Tibial nerve (tissue), 4 donors: ENCODE results near the gene C5orf58. TPM values are rescaled to one million over a fixed set of nuclear protein-coding genes. Genes with fewer than 3 reads are reported as not detected.

Source experiments
- DNase-seq, 2 donors: peaks; one replicate each; pipeline ENCODE4 v3.0.0-alpha.2; 2019; ENCODE audit warnings: low spot score in 2 of 2
- H3K27ac ChIP-seq, 4 donors: fragments of 200-600 bp; sonication (generic) in 3 of 4; one replicate each; pipeline ENCODE4 v1.5.1; 2017 to 2019; ENCODE audit warnings: mild to moderate bottlenecking in 1 of 4
- H3K27me3 ChIP-seq, 2 donors: fragments of 200-600 bp; sonication (generic) in 1 of 2; one replicate each; pipeline versions ENCODE4 v1.5.1 to v1.6.0; 2017 to 2019
- H3K36me3 ChIP-seq, 3 donors: fragments of 200-600 bp; sonication (generic); one replicate each; pipeline ENCODE4 v1.5.1; 2018 to 2019
- H3K4me1 ChIP-seq, 4 donors: fragments of 200-600 bp; sonication (generic) in 3 of 4; one replicate each; pipeline ENCODE4 v1.5.1; 2017 to 2019
- H3K4me3 ChIP-seq, 4 donors: fragments of 200-600 bp; sonication (generic) in 3 of 4; one replicate each; pipeline ENCODE4 v1.5.1; 2017 to 2019; ENCODE audit warnings: mild to moderate bottlenecking in 1 of 4, moderate library complexity in 1 of 4
- H3K9me3 ChIP-seq, 4 donors: fragments of 200-600 bp; sonication (generic) in 3 of 4; one replicate each; pipeline ENCODE4 v1.5.1; 2017 to 2019
- CTCF ChIP-seq, 5 experiments: fragments of 200-600 bp in 3 of 5; fragments of 450-650 bp in 2 of 5; sonication (generic) in 3 of 5; IDR thresholded peaks; one replicate each; pipeline ENCODE4 v1.5.1; 2016 to 2019; ENCODE audit warnings: antibody characterized with exemption in 5 of 5, mild to moderate bottlenecking in 3 of 5, moderate library complexity in 2 of 5
- EP300 ChIP-seq, 2 donors: sonication (generic); formaldehyde crosslinking; IDR thresholded peaks; one replicate each; pipeline ENCODE4 v1.6.1; 2017; ENCODE audit warnings: antibody characterized with exemption in 2 of 2, mild to moderate bottlenecking in 1 of 2
- POLR2A ChIP-seq, 2 donors: fragments of 450-650 bp; IDR thresholded peaks; one replicate each; pipeline ENCODE4 v1.6.1; 2017; ENCODE audit warnings: antibody characterized with exemption in 2 of 2, mild to moderate bottlenecking in 2 of 2, moderate library complexity in 2 of 2
- WGBS, 2 donors: methylation state at CpG; one replicate each; pipeline ENCODE4 v1.1.5; 2018; 5-methylcytosine and 5-hydroxymethylcytosine counted together
- total RNA-seq, 4 donors: library from RNA; depleted of rRNA; stranded (reverse); fragments of >200 nt; gene quantifications; one replicate each; pipeline ENCODE4 v1.1.0, GENCODE V29; 2016

C5orf58 gene
- total RNA-seq, 4 donors from 2014 or later, result 1.5 TPM; not detected in 3

GRCh38 chr5:170289121-170289520, 56.3 kb downstream of the C5orf58 start:
- TF ChIP-seq POLR2A (IDR thresholded peaks at IDR 0.05), result no peak
- no peak for TF ChIP-seq EP300 (IDR thresholded peaks at IDR 0.05)
- TF ChIP-seq CTCF (IDR thresholded peaks at IDR 0.05), result no peak
- Histone ChIP-seq H3K36me3 (no peaks in the 10 kb centered on the region), H3K4me1 (peaks cover 0 to 32% (median 12%) of the 10 kb centered on the region in 4 donors), H3K27ac (peak overlapping the region in 2 of 4 donors; percentile 25 to 72), H3K9me3 (peaks cover 0 to 16% (median 0%) of the 10 kb centered on the region in 4 donors), H3K27me3 (no peaks in the 10 kb centered on the region), H3K4me3 (no peak overlapping the region)
- 80 to 93% methylated on average over 3 of the region's 3 CpGs for WGBS, 2 donors
- DNase-seq, result no peak

GRCh38 chr5:170289764-170290163, 57.0 kb downstream of the C5orf58 start:
- Histone ChIP-seq H3K27ac (peak overlapping the region in 3 of 4 donors; percentile 19 to 72 (median 56)), H3K9me3 (peaks cover 0 to 10% (median 0%) of the 10 kb centered on the region in 4 donors), H3K4me1 (peaks cover 0 to 32% (median 12%) of the 10 kb centered on the region in 4 donors), H3K36me3 (no peaks in the 10 kb centered on the region), H3K4me3 (no peak overlapping the region), H3K27me3 (no peaks in the 10 kb centered on the region)
- WGBS, 2 donors, result 45 to 58% methylated on average over 4 of the region's 4 CpGs
- no peak for DNase-seq
- TF ChIP-seq CTCF (IDR thresholded peaks at IDR 0.05) (no peak), EP300 (IDR thresholded peaks at IDR 0.05) (peak in 1 of 2 donors; percentile 47), POLR2A (IDR thresholded peaks at IDR 0.05) (no peak)

- Histone ChIP-seq H3K27me3 (no peaks in the 10 kb centered on the region), H3K27ac (peak overlapping the region in 1 of 4 donors; percentile 19), H3K36me3 (no peaks in the 10 kb centered on the region), H3K4me3 (no peak overlapping the region), H3K9me3 (peaks cover 0 to 8% (median 0%) of the 10 kb centered on the region in 4 donors), H3K4me1 (peaks cover 0 to 32% (median 12%) of the 10 kb centered on the region in 4 donors)
- WGBS, 2 donors, result 82 to 86% methylated on average over 3 of the region's 3 CpGs
- DNase-seq, result no peak
- TF ChIP-seq EP300 (IDR thresholded peaks at IDR 0.05) (no peak), CTCF (IDR thresholded peaks at IDR 0.05) (no peak), POLR2A (IDR thresholded peaks at IDR 0.05) (no peak)
Measured at GRCh38 chr5:170290498-170290897, 57.7 kb downstream of the C5orf58 start.

GRCh38 chr5:170292179-170293104, 59.7 kb downstream of the C5orf58 start:
- Histone ChIP-seq H3K27ac (no peak overlapping the region), H3K36me3 (no peaks in the 10 kb centered on the region), H3K4me1 (peaks cover 0 to 27% (median 12%) of the 10 kb centered on the region in 4 donors), H3K4me3 (no peak overlapping the region), H3K27me3 (no peaks in the 10 kb centered on the region), H3K9me3 (peaks cover 0 to 8% (median 0%) of the 10 kb centered on the region in 4 donors)
- TF ChIP-seq EP300 (IDR thresholded peaks at IDR 0.05) (no peak), POLR2A (IDR thresholded peaks at IDR 0.05) (no peak), CTCF (IDR thresholded peaks at IDR 0.05) (no peak)
- 93 to 94% methylated on average over 4 of the region's 4 CpGs for WGBS, 2 donors
- DNase-seq, result no peak

- Histone ChIP-seq H3K9me3 (peaks cover 0 to 8% (median 0%) of the 10 kb centered on the region in 4 donors), H3K27ac (no peak overlapping the region), H3K4me3 (no peak overlapping the region), H3K27me3 (no peaks in the 10 kb centered on the region), H3K36me3 (no peaks in the 10 kb centered on the region), H3K4me1 (peaks cover 0 to 19% (median 11%) of the 10 kb centered on the region in 4 donors)
- DNase-seq, result no peak
- TF ChIP-seq EP300 (IDR thresholded peaks at IDR 0.05), result peak in 1 of 2 donors; percentile 36
- TF ChIP-seq CTCF (IDR thresholded peaks at IDR 0.05), result no peak
- WGBS, 2 donors, result 65 to 76% methylated on average over 6 of the region's 6 CpGs
Measured at GRCh38 chr5:170293273-170293672, 60.5 kb downstream of the C5orf58 start.
